Lung (tissue), 12 donors: ENCODE measurements around the gene CDK19. TPM values are rescaled to one million over a fixed set of nuclear protein-coding genes. Genes with fewer than 3 reads are reported as not detected.

ENCODE experiments used
- ATAC-seq: fragments of 200-7000 bp; cut with Tn5 transposase; one replicate; pipeline ENCODE4 v1.9.1; 2020; ENCODE audit warnings: moderate number of reproducible peaks; ENCODE audit not compliant: insufficient read depth, low FRiP score
- DNase-seq, 3 donors: peaks; one replicate each; pipeline ENCODE4 v3.0.0-alpha.2; 2013 to 2017
- H3K27ac ChIP-seq, 2 donors: one replicate each; pipeline ENCODE4 v1.5.1; 2013; ENCODE audit warnings: mild to moderate bottlenecking in 2 of 2, moderate library complexity in 2 of 2, control low read depth in 1 of 2, inconsistent platforms in 1 of 2, low read depth in 1 of 2, low read length in 1 of 2
- H3K27me3 ChIP-seq, 3 donors: one replicate each; pipeline ENCODE4 v1.5.1; 2013; ENCODE audit warnings: low read length in 2 of 3; ENCODE audit not compliant: control insufficient read depth in 3 of 3, insufficient read depth in 3 of 3
- H3K36me3 ChIP-seq, 4 donors: one replicate each; pipeline ENCODE4 v1.5.1; 2013; ENCODE audit warnings: low read length in 4 of 4, mild to moderate bottlenecking in 1 of 4, moderate library complexity in 1 of 4; ENCODE audit not compliant: control insufficient read depth in 4 of 4, insufficient read depth in 4 of 4
- H3K4me1 ChIP-seq, 5 donors: one replicate each; pipeline ENCODE4 v1.5.1; 2013; ENCODE audit warnings: low read length in 5 of 5, mild to moderate bottlenecking in 2 of 5, moderate library complexity in 1 of 5; ENCODE audit not compliant: control insufficient read depth in 5 of 5, insufficient read depth in 5 of 5
- H3K4me3 ChIP-seq: one replicate; pipeline ENCODE4 v1.5.1; 2013; ENCODE audit warnings: mild to moderate bottlenecking, control low read depth, moderate library complexity
- H3K9ac ChIP-seq, 2 donors: one replicate each; pipeline ENCODE4 v1.5.1; 2013; ENCODE audit warnings: low read length in 2 of 2, control low read depth in 1 of 2; ENCODE audit not compliant: insufficient read depth in 1 of 2
- H3K9me3 ChIP-seq, 4 donors: one replicate each; pipeline ENCODE4 v1.5.1; 2013; ENCODE audit warnings: low read length in 3 of 4, mild to moderate bottlenecking in 1 of 4, moderate library complexity in 1 of 4; ENCODE audit not compliant: control insufficient read depth in 4 of 4, insufficient read depth in 3 of 4
- WGBS, 2 donors: extraction: QIAGEN DNeasy Blood & Tissue Kit; methylation state at CpG; one replicate each; pipeline ENCODE4 v1.1.7; 2013; 5-methylcytosine and 5-hydroxymethylcytosine counted together
- polyA plus RNA-seq, 2 donors: library from polyadenylated mRNA; stranded (reverse); fragments of 200-250 nt; gene quantifications; one replicate each; pipeline ENCODE4 v1.2.1, GENCODE V29; 2013
- total RNA-seq, 2 donors: library from RNA; depleted of rRNA in 1 of 2; stranded (reverse); fragments of >200 nt in 1 of 2; gene quantifications; one replicate each; pipeline ENCODE4 v1.2.1, GENCODE V29; 2014 to 2021
- TF ChIP-seq, protein P1 (sequence below): IDR thresholded peaks from 2 replicates; pipeline ENCODE4 v1.5.1; 2012; ENCODE audit warnings: mild to moderate bottlenecking; ENCODE audit errors: control extremely low read depth, extremely low read depth
- donor health status: control.
- donor health status: control.
- donor health status: Bipolar disorder and iron deficiency.
- donor health status: healthy.
- donor health status: DM: yes; HTN: yes; CAD: no.

CDK19 gene
- total and polyA plus RNA-seq, 4 donors = 6.0 to 37.9 (median 10.4) TPM

DNA sequence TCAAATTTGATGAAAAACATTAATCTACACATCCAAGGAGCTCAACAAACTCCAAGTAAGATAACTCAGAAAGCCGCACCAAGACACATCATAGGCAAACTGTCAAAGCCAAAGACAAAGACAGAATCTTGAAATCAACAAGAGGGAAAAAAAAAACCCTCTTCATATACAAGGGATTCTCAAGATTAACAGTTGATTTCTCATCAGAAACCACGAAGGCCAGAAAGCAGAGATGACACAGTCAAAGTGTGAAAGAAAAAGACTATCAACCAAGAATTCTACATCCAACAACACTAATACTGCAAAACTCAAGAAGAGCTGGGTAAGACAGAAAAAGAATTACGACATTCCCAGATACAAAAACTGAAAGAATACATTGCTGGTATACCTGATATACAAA is 73.8 kb downstream of the CDK19 start:
- Histone ChIP-seq H3K9me3 (peaks cover 0 to 13% (median 1%) of the 10 kb centered on the region in 4 donors), H3K27me3 (no peaks in the 10 kb centered on the region), H3K4me3 (no peak overlapping the region), H3K4me1 (no peaks in the 10 kb centered on the region), H3K27ac (no peak overlapping the region), H3K36me3 (peaks cover 0 to 35% (median 14%) of the 10 kb centered on the region in 4 donors), H3K9ac (no peak overlapping the region)
- TF ChIP-seq, protein P1, sequence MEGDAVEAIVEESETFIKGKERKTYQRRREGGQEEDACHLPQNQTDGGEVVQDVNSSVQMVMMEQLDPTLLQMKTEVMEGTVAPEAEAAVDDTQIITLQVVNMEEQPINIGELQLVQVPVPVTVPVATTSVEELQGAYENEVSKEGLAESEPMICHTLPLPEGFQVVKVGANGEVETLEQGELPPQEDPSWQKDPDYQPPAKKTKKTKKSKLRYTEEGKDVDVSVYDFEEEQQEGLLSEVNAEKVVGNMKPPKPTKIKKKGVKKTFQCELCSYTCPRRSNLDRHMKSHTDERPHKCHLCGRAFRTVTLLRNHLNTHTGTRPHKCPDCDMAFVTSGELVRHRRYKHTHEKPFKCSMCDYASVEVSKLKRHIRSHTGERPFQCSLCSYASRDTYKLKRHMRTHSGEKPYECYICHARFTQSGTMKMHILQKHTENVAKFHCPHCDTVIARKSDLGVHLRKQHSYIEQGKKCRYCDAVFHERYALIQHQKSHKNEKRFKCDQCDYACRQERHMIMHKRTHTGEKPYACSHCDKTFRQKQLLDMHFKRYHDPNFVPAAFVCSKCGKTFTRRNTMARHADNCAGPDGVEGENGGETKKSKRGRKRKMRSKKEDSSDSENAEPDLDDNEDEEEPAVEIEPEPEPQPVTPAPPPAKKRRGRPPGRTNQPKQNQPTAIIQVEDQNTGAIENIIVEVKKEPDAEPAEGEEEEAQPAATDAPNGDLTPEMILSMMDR = no peak
- ATAC-seq (no peak), DNase-seq (peak in 1 of 3 donors; percentile 15)
- 96 to 99% methylated on average over 3 of the region's 3 CpGs for WGBS, 2 donors

DNA sequence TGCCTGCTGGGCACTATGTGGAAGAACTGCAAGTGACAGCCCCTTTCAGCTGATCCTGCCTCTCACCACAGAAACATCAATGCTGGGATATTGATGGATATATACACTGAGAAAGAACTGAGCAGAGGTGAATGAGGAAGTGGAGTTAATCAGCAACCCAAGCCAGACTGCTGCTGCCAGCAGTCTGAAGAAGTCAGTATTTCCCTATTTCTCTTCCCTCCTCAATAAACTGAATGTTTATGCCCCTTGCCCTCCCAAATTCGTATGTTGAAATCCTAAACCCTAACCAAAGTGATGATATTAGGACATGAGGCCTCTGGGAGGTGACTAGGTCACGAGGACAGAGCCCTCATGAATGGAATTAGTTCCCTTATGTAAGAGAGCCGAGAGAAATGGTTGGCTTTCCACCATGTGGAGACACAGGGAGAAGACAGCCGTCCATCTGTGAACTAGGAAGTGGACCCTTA is 76.3 kb downstream of the CDK19 start:
- Histone ChIP-seq H3K27me3 (no peaks in the 10 kb centered on the region), H3K4me3 (no peak overlapping the region), H3K9me3 (peaks cover 0 to 13% (median 1%) of the 10 kb centered on the region in 4 donors), H3K4me1 (no peaks in the 10 kb centered on the region), H3K36me3 (peaks cover 0 to 35% (median 12%) of the 10 kb centered on the region in 4 donors), H3K9ac (no peak overlapping the region), H3K27ac (no peak overlapping the region)
- 23 to 65% methylated on average over 4 of the region's 4 CpGs for WGBS, 2 donors
- TF ChIP-seq, protein P1 = no peak
- ATAC-seq (peak; percentile 47), DNase-seq (peak in 1 of 3 donors; percentile 20)

DNA sequence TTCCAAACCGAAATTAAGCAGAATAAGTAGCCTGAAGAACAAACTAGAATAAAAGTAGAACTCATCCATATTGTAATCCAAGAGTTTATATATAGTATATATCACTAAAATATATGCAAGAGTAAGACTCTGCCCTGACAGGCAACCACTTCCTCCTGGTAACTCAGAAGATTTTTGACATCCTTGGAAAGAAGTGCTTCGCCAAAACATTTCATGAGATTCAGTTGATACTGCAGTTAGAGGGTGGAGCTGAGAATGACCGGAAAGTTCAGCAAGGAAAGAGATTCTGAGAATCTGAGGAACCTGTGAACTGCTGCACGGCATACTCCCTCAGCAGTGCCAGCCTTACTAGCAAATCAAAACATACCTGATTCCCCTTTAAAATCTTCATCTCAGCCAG is 79.6 kb downstream of the CDK19 start:
- TF ChIP-seq, protein P1 = no peak
- Histone ChIP-seq H3K9me3 (no peaks in the 10 kb centered on the region), H3K4me3 (no peak overlapping the region), H3K27ac (no peak overlapping the region), H3K27me3 (no peaks in the 10 kb centered on the region), H3K4me1 (no peaks in the 10 kb centered on the region), H3K9ac (no peak overlapping the region), H3K36me3 (peaks cover 0 to 12% (median 1%) of the 10 kb centered on the region in 4 donors)
- WGBS, 2 donors = 69 to 77% methylated on average over 4 of the region's 4 CpGs
- DNase-seq = no peak
- ATAC-seq = no peak

DNA sequence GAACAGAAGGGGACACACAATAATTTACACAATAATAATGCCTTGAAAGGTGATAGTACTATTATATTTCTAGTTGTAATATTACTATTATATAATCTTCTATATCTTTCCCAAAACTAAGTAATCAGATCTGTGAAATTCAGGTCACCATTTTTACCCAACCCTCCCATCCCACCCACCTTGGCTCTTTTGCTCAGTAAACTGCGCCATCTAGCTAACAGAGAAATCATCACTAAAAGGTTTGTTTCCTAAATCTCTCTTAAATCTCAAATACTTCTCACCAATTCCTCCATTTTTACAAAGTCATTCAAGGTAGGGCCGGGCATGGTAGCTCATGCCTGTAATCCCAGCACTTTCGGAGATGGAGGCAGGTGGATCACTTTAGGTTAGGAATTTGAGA is 83.4 kb downstream of the CDK19 start:
- WGBS, 2 donors = 97 to 98% methylated on average over 3 of the region's 3 CpGs

More for the DNA sequence above, 83.4 kb downstream of the CDK19 start:
- H3K9ac ChIP-seq = no peak overlapping the region
- peaks cover 0 to 3% (median 0%) of the 10 kb centered on the region in 4 donors for H3K36me3 ChIP-seq
- no peak for ATAC-seq
- TF ChIP-seq, protein P1 = no peak
- H3K27ac ChIP-seq = no peak overlapping the region
- no peak overlapping the region for H3K4me3 ChIP-seq
- H3K9me3 ChIP-seq = no peaks in the 10 kb centered on the region
- H3K27me3 ChIP-seq = no peaks in the 10 kb centered on the region
- no peak for DNase-seq
- H3K4me1 ChIP-seq = no peaks in the 10 kb centered on the region
